Ramos (cell line): ENCODE measurements around the gene ETV6.

ENCODE experiments used
- in situ Hi-C: fragments of 300-500 bp; cut with MboI; formaldehyde crosslinking; loops from one replicate; pipeline ENCODE4 v1.14.3; 2022; ENCODE audit warnings: low sequenced_read_pairs; ENCODE audit not compliant: unreplicated experiment

Gene ETV6

DNA sequence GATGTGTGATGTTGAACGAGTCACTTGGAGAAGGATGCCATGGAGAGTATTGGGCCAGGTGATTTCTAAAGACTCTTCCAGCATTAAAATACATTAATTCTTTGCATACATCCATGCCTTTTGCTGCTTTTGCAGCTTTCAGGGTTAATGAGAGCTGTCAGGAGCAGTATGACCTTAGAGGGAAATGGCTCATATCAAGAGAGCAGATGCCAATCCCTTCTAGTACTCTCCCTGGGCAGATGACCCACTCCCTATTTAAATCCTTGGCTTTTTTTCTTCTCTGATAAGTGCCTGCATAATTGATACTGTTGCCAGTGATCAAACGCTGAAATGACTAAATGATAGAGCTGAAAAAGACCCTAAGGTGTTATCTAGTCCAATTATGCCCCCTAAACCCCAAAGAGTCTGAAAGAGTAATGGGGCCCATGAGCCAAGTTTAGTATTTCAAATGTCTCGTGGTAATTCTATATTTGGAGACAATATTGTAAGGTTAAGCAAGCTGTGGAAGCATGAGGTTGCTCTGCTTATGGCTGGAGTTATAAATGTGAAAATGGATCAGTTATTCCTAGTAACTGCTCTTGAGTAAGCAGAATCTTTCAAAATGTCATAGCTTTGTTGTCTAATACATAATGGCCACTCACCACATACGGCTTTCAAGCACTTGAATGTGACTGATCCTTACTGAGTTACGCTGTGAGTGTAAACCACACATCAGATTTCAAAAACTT, 137.3 kb downstream of the ETV6 start:
- in situ Hi-C loops: no loop called here

DNA sequence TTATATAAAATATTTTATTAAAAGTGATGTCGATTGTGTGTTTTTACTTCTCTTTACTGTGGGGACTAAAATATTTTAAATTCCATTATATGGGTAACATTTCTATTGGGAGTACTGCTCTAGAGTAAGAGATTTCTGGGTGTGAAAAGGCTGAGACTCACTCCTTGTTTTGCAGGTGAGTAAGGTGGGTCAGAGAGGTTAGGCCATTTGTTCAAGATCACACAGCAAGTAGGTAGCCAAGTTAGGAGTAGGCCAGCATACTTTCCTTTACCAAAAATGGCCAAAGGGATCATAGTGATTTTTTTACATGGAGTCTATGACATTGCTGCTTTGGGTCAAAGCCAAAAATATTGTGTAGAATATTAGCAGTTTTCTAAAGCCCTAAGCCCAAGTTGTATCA, 138.0 kb downstream of the ETV6 start:
- in situ Hi-C loops: no loop called here

DNA sequence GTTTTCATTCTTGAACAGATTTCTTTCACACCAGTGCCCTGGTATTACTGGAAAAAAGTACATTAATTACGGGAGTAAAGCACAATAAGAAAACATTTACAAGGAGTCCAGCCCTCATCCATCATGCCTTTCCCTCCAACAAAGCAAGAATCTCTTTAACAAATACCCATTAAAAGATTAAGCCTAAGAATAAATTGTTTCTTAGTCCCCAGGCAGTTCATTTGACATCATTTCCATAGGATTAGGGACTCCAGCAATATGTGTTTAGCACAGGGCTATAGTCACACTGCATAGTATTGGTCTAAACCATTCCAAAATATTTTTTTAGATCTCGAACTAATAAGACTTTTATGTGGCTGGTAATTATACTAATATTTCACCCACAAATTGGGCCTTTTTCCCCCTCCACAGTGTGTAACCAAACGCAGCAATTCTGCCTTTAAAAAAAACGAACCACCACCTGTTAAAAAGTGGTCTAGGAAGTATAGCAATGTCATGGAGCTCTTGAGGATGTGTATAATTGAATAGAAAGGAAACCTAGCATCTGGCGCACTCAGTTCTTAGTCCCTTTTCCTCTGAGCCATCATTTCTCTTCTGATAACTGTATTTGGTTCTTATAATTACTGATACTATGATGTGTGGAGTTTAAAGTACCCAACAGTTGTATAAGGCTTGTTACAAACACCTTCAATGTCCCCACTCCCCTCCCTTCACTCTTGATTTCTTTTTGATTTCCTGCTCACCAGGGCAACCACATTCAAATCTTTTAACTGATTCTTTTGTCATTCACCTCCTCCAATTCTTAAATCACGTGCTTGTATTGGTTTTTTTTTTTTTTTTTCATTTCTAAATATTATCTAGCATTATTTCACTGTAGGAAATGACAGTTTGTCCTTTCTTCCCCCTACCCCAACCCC, 138.7 kb downstream of the ETV6 start:
- in situ Hi-C loops: no loop called here

DNA sequence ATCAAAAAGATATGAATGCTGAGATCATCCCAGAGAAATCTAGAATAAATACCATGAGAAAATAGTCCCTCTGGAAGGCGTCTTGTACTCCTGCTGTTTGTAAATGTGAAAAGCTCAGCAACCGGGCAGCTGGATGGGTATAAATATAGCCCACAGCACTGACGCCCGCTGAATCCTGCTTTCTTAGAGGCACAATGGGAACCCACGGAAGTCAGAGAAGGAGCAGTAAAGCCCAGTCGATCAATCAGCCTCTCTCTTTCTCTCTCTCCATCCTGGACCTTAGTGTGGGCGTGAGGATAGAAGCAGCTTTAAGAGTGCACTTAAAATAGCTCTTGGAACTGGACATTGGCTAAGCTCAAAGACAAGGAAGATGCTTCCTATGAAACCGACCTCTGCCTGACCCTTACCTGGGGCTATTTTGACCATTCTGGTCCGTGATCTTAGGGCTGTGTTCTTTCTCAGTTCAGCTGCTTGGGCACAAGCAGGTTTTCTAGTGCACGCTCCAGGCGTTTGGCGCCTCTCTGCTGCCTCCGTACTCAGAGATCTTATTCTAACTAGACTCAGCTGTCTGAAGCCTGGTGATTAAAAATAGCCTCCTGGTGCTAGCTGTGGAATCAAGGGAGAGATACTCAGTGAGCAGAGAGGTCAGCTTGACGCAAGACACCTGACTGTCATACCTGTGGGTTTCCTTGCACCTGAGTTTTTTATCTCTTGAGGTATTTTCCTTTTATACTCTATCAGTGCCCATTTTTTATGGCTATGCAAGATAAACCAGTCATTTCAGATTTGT, 144.6 kb downstream of the ETV6 start:
- in situ Hi-C loops: no loop called here

DNA sequence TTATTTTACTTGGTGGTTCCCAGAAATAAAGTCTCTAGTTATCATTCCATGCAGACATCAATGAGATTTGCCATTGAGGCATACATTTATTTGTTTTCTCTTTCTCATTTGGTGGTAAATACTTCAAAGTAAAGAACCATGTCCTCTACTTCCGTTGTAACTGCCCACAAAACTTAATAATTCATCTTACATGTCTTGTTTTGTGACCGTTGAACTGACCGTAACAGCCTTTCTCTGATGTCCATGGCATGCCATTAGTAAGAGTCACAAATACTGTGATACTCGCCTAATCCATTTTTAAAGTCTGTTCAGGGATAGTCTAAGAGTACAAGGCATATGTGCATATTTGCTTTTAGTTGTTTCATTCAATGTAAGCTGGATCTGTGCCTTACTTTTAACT, 145.3 kb downstream of the ETV6 start:
- in situ Hi-C loops: no loop called here

DNA sequence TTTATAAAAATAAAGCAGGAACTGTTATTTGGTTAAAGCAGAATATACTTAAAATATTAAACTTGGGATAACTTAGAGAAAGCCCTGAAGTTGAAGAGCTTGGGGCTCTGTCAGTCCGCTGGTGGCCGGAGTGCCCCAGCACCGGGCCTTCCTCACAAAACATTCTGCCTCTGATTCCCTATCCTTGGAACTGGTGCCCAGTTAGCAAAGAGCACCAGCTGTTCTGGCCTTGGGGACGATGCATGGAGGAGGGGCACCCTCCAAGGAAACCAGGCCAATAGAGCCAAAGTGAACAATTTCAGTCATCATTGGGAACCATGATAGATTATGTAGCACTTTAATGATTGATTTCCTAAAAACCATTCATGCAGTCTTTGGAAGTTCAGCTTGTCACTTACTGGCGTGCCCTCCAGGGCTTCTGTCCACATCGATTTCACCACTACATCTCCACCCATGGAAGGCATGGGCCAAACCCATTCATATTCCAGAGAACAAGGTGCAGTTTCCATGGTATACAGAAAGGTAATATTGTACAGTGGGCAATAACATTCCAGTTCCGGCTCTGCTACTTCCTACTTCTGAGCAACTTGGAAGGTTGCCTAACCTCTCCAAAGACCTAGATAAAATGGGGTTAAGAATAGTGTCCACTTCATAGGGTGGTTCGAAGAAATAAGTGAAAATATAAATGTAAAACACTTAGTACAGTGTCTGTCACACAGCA, 145.9 kb downstream of the ETV6 start:
- in situ Hi-C loops: no loop called here

DNA sequence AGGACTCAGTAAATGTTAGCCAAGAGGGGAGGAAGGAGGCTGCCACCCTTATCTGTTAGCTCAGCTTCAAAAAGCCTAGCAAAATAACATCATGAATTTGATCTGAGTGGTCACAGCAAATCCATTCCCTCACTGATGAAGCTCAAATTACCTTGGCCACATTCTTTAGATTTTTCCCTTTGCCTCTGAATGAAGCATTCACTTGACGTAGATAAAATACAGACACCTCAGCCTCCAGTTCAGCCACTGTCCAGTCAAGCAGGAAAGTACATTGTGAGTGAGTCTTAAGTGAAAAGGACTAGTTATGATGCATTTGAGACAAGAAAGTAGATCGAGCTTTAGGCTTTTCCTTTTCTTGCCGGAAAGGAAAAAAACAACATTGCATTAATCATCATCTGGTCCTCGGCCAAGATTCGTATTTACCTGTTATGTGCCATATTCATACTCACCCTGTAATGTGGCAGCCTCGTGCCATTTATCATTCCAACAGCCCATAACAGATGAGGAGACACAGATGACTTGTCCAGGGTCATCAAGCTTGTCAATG, 146.5 kb downstream of the ETV6 start:
- in situ Hi-C loops: no loop called here

DNA sequence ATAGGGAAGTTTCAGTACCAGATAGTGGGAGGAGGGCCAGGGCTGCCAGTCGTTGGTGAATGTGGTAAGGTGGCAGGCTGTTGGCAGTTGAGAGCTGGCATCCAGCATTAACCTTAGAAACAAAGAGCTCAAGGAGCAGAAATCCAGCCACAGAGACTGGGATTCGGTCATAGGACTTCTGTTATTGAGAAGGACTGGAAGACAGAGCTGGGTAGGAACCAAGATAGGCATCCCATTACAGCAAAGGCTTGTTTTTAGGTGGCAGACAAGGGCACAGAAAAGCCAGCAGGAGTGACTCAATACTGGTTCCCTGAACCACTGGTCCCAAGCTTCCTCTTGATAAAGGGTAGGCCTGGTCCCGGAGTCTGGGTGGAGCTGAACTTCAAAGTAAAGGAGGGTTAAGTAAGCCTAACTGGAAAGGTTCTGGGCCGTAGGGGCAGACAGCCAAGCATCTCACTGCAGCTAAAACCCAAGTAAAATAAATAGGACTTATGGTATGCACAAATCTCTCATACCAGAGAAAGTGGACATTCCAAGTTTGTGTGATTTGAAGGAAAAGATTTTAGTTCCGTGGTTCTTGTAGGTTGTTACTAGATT, 147.9 kb downstream of the ETV6 start:
- in situ Hi-C loops: no loop called here

DNA sequence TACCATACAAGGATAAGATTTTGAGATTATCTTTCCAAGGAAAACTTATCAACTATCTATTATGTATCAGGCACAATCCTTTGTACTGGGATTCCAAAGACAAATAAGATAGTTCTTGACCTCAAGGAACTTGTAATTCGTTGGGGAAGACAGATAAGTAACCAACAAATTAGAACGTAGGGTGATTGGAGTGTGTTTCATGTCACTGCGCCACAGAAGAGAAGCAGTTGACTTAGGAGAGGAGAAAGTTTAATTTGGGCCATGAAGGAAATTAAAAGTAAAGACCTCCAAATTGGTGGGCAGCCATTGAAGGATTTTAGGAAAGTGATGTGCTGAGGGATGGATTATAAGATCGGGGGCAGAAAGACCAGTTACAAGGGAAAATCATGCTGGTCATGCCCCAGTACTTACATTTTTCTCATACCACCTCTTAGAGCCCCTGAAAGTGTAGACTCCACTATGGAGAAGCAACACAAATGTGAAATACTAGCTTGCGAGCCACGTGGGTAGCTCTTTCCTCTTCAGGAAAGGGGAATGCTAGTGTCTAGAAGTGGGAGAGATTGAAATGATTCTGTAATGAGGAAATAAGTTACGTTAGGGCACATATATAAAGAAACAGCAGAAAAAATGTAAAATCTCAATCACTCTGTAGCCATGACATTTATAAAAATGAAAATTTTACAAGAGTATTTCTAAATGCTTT, 148.7 kb downstream of the ETV6 start:
- in situ Hi-C loops: no loop called here

DNA sequence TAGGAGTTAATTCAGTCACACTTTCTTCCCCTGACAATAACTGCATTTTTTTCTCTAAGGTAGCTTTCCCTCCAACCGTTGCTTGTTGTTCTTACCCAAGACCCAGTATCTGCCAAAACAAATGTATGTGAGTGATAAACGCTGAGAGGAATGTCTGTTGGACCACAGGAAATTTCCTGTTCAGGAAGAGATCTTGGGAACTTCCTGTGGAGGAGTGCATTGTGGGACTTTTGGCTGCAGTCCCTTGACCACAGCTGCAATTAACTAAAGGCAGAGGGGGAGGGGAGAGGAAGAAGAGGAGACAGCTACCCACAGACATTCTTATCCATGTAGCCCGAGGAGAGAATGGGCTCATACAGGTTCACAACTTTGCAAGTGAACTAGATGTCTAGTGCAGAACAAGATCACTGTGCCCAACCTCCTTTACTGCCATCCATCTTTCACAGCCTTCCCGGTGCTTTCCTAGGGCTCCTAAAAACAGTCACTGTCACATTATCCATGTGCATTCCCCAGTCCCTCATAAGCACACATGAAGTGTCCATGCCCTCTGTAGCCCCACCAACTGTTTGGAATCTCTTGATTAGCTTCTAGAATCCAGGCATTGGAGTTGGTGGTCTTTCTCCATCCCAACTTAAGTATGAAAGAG, 149.5 kb downstream of the ETV6 start:
- in situ Hi-C loops: no loop called here

DNA sequence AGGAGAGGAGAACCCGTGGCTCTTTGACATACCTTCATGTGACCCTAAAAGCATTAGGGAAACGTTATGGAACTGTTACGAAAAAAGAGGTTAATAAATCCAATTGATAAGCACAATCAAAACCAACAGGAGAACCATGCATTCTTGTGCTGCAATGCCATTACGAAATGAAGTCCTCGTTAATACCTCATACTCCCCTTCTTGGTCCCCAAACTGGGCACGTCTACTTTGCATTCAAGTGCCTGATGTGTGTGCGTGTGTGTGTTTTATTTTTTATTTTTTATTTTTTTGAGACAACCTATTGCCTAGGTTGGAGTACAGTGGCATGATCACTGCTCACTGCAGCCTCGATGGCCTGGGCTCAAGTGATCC, 150.0 kb downstream of the ETV6 start:
- in situ Hi-C loops: no loop called here

DNA sequence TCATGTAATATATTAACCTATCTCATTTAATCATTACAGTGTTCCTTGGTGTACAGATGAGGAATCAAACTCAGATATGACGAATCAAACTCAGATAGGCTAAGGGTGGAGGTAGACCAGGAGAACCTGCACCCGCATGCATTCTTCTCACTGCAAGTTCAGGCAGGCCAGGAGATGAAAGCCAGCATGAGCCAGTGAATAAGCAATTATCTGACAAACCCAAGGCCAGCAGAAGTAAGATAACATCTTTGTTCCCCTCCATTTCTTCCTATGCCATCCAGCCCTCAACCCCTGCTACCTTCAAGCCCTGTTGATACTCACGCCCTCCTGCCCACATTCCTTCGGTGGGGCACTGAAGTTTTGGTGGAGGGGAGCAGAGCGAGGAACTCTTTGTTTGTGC, 152.2 kb downstream of the ETV6 start:
- in situ Hi-C loops: no loop called here

DNA sequence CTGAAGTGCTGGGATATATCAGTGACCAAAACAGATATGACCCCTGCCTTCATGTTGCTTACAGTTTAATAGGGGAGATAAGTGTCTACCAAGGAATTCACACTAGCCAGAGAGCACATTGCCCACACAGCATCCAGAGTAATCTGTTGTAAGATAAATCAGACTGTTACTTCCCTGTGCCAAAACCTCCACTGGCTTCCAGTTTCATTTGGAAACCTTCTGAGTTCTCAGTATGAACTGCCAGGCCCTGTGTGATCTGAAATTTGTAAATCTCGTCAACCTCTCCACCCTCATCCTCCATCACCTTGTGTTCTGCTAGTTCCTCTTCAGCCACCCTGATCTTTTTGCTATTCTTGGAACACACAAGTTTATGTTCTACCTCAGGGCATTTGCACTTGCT, 154.7 kb downstream of the ETV6 start:
- in situ Hi-C loops: no loop called here

DNA sequence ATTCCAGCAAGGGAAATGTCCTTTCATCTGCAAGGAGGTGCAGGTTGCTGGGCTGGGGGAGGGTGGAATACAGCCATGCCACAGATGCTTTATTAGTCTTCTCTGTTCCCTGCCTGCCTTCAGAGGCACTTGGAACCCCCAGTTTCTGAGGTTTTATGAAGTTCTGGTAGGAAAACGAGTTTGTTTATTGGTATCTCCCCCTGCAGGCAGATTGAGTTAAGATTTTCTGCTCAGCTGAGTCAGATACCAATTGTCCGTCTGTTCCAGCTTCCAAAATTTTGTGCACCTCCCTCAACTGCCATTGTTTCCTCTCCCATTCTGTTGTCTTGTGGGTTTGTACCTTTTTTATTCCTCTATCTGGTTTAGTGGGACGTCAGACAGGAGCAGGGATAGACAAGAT, 155.6 kb downstream of the ETV6 start:
- in situ Hi-C loops: no loop called here

DNA sequence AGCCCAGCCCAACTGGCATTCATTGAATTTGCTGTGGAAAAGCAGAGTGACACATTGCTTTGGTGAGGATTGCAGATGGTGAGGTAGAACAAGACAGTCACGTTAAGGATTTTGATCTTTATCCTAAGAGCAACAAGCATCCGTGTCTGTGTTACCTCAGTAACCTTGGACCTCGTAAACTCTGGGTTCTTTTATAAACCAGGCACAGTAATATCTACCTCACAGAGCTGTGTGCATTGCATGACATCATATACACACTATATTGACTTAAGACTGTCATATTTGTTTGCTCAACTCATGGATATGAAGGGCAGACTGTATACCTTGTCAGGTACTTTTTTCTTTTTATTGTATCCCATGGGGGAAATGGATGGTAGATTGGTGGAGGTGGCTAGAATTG, 156.2 kb downstream of the ETV6 start:
- in situ Hi-C loops: no loop called here

DNA sequence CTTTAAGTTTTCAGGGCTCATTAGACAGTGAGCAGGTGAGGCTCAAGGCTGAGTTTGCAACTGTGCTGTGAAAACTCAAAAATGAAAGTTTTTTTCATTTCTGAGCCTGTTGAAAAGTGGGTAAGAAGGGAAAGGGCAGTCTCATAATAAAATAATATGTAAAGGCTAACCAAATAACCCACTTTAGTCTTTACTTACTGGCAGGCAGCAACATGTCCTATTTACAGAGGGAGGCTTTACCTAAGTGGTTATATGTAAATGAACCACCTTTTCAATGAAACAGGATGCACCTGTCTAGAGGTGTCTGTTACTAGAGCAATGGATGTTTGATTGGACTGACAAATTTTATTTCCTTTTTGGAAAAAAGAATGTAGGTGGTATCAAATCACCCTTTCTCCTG, 158.0 kb downstream of the ETV6 start:
- in situ Hi-C loops: no loop called here

DNA sequence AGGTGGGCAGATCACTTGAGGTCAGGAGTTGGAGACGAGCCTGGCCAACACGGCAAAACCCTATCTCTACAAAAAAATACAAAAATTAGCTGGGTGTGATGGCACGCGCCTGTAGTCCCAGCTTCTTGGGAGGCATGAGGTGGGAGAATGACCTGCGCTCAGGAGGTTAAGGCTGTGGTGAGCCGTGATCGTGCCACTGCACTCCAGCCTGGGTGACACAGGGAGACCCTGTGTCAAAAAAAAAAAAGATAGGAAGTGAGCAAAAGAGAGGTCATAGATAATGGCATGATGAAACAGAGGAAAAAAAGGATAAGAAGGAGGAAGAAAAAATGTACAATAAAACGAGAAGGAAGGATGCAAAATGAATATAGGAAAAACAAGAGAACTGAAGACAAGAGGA, 159.5 kb downstream of the ETV6 start:
- in situ Hi-C loops: no loop called here

DNA sequence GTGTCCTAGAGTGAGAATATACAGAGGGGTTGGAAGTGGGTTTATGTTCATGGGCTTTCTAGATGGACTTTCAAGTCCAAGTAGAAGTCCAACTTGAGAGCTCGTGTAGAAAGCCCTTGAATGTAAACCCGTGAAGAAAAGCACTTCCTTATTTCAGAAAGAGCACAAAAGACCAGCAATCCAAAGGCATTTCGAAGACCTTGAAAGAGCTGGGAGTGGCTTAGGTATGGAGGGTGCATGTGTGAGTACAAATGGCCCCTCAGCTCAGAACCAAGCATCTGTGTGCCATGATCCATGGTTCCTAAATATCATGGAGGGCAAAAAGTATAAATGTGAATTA, 160.7 kb downstream of the ETV6 start:
- in situ Hi-C loops: no loop called here

DNA sequence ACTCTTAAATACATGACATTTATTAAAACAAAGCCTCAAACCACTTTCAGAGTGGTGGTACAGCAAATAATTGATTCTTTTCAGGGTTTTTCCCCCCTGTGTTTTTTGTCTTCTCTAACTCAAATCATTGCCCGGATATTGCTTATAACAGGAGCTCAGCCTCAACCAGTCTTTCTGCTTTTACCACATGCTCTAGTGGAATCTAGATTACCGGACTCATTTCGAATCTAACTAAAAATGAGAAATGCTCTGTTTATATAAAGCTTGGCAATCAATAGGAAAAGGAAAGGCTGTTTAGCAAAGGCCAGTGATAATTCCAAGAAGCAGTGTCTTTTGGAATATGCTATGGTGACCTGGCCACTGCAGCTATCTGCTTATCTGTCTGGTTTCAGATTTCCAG, 161.5 kb downstream of the ETV6 start:
- in situ Hi-C loops: no loop called here
